OCI-LY1 (cell line): Measurements from ENCODE around the gene FANCC.
"Not testable (repeated sequence)": the region's sequence is repeated elsewhere in the genome, so short reads cannot be mapped to it uniquely, and the experiment has no call there.

Source experiments
- H2AFZ ChIP-seq: fragments of 200-600 bp; sonication (generic), shearing (Covaris generic); 2 replicates; pipeline ENCODE4 v1.6.0; 2014; ENCODE audit warnings: antibody characterized with exemption, mild to moderate bottlenecking, low read length
- H3F3A ChIP-seq: fragments of 200-600 bp; sonication (generic), shearing (Covaris generic); 2 replicates; pipeline ENCODE4 v1.6.0; 2014; ENCODE audit warnings: mild to moderate bottlenecking, antibody characterized with exemption, low read length, moderate library complexity; ENCODE audit not compliant: insufficient read depth
- H3K27ac ChIP-seq: fragments of 200-600 bp; sonication (generic); 2 replicates; pipeline ENCODE4 v1.5.1; 2014; ENCODE audit warnings: low read length, mixed run types, mild to moderate bottlenecking, low read depth; ENCODE audit not compliant: poor library complexity, severe bottlenecking
- H3K27me3 ChIP-seq: fragments of 200-600 bp; sonication (generic); 2 replicates; pipeline ENCODE4 v1.6.0; 2014; ENCODE audit warnings: antibody characterized with exemption, mild to moderate bottlenecking, low read length, moderate library complexity; ENCODE audit not compliant: insufficient read depth
- H3K36me3 ChIP-seq: fragments of 200-600 bp; sonication (generic); 2 replicates; pipeline ENCODE4 v1.6.1; 2014; ENCODE audit warnings: mild to moderate bottlenecking, antibody characterized with exemption, low read length, moderate library complexity, mixed read lengths; ENCODE audit not compliant: insufficient read depth
- H3K4me1 ChIP-seq: fragments of 200-600 bp; sonication (generic); 2 replicates; pipeline ENCODE4 v1.5.1; 2014; ENCODE audit warnings: mild to moderate bottlenecking, low read length, moderate library complexity; ENCODE audit not compliant: insufficient read depth, severe bottlenecking
- H3K4me2 ChIP-seq: fragments of 200-600 bp; sonication (generic), shearing (Covaris generic); 2 replicates; pipeline ENCODE4 v1.6.1; 2014; ENCODE audit warnings: low read length
- H3K4me3 ChIP-seq: fragments of 200-600 bp; sonication (generic); 2 replicates; pipeline ENCODE4 v1.5.1; 2014; ENCODE audit warnings: low read length, low read depth, mild to moderate bottlenecking, mixed read lengths; ENCODE audit not compliant: poor library complexity, severe bottlenecking
- H3K79me2 ChIP-seq: fragments of 200-600 bp; shearing (Covaris generic); 2 replicates; pipeline ENCODE4 v1.6.1; 2016; ENCODE audit warnings: mixed run types, low read length, mixed read lengths; ENCODE audit not compliant: insufficient read depth
- H3K9ac ChIP-seq: fragments of 200-600 bp; sonication (generic), shearing (Covaris generic); 2 replicates; pipeline ENCODE4 v1.6.1; 2014; ENCODE audit warnings: mild to moderate bottlenecking, low read length, mixed read lengths
- H3K9me2 ChIP-seq: fragments of 200-600 bp; sonication (generic), shearing (Covaris generic); 2 replicates; pipeline ENCODE4 v1.6.1; 2014; ENCODE audit warnings: low read depth, mild to moderate bottlenecking, low read length, mixed read lengths
- H3K9me3 ChIP-seq: fragments of 200-600 bp; shearing (Covaris generic); 2 replicates; pipeline ENCODE4 v1.6.1; 2014; ENCODE audit warnings: low read length, mixed read lengths
- H4K20me1 ChIP-seq: fragments of 200-600 bp; sonication (generic), shearing (Covaris generic); 2 replicates; pipeline ENCODE4 v1.6.0; 2016; ENCODE audit warnings: mild to moderate bottlenecking, low read length; ENCODE audit not compliant: insufficient read depth
- CTCF ChIP-seq: fragments of 200-600 bp; sonication (generic), shearing (Covaris generic); IDR thresholded peaks from 2 replicates; pipeline ENCODE4 v1.5.1; 2017; ENCODE audit warnings: mild to moderate bottlenecking, antibody characterized with exemption, low read length, moderate library complexity, mixed read lengths
- EZH2 ChIP-seq: fragments of 200-600 bp; sonication (generic), shearing (Covaris generic); IDR thresholded peaks from 2 replicates; pipeline ENCODE4 v1.8.0; 2017; ENCODE audit warnings: borderline replicate concordance, mixed run types, mild to moderate bottlenecking, antibody characterized with exemption, low read length, moderate library complexity, mixed read lengths

The FANCC gene

GRCh38 chr9:95204310-95204709 lies 113.2 kb downstream of the FANCC start:
- Histone ChIP-seq H3K9ac (no peak overlapping the region), H3K4me3 (no peak overlapping the region), H3K9me3 (no peaks in the 10 kb centered on the region), H3K27ac (no peak overlapping the region), H3K9me2 (no peaks in the 10 kb centered on the region), H3K27me3 (no peaks in the 10 kb centered on the region), H3K79me2 (no peaks in the 10 kb centered on the region), H3K36me3 (no peaks in the 10 kb centered on the region), H4K20me1 (no peaks in the 10 kb centered on the region), H2AFZ (no peak overlapping the region), H3F3A (no peaks in the 10 kb centered on the region), H3K4me2 (no peak overlapping the region), H3K4me1 (no peaks in the 10 kb centered on the region)
- TF ChIP-seq EZH2 (no peak), CTCF (no peak)

DNA sequence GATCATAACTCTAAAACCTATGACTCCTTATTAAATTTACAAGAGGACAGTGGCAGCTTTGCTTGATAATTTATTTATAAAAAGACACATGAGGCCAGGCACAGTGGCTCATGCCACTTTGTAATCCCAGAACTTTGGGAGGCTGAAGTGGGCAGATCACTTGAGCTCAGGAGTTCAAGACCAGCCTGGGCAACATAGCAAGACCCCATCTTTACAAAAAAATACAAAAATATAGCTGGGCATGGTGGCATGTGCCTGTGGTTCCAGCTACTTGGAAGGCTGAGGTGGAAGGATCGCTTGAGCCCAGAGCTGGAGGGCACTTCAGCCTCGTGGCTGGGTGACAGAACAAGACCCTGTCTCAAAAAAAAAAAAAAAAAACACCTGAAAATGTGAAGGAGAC lies 114.5 kb downstream of the FANCC start:
- H3F3A ChIP-seq, H3K27me3 ChIP-seq, H3K9me3 ChIP-seq, H3K36me3 ChIP-seq, H2AFZ ChIP-seq, H3K27ac ChIP-seq, H3K9ac ChIP-seq, H3K4me3 ChIP-seq, H4K20me1 ChIP-seq, H3K4me2 ChIP-seq, H3K4me1 ChIP-seq, H3K79me2 ChIP-seq, H3K9me2 ChIP-seq: not testable (repeated sequence)

GRCh38 chr9:95202076-95202681 lies 115.3 kb downstream of the FANCC start:
- Histone ChIP-seq H3K9ac (no peak overlapping the region), H2AFZ (no peak overlapping the region), H3F3A (no peaks in the 10 kb centered on the region), H3K4me1 (no peaks in the 10 kb centered on the region), H3K36me3 (no peaks in the 10 kb centered on the region), H3K9me3 (no peaks in the 10 kb centered on the region), H3K79me2 (no peaks in the 10 kb centered on the region), H3K9me2 (no peaks in the 10 kb centered on the region), H3K27me3 (no peaks in the 10 kb centered on the region), H3K27ac (no peak overlapping the region), H4K20me1 (no peaks in the 10 kb centered on the region), H3K4me3 (no peak overlapping the region), H3K4me2 (no peak overlapping the region)
- no peak for TF ChIP-seq CTCF
- TF ChIP-seq EZH2: no peak

DNA sequence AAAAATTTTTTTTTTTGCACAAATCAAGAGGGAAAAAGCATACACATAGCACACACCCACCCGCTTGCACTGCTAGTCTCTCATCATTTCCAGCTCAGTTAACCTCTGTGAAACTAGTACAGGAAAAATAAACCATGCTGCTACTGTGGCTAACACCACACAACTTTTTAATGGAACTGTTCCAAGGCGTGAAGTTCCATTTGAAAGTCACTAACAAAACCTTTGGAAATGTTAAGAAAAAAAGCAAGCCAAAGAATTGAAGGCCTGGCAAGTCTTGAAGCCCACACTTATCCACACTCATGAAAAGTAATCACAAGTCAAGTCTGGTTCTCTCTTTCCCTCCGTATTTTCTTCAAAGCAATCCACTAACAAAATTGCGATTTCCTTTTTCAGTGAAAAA lies 116.3 kb downstream of the FANCC start:
- no peaks in the 10 kb centered on the region for H3K36me3 ChIP-seq
- no peaks in the 10 kb centered on the region for H3K4me1 ChIP-seq
- H3K27me3 ChIP-seq: no peaks in the 10 kb centered on the region
- no peak overlapping the region for H3K4me2 ChIP-seq
- H3F3A ChIP-seq: no peaks in the 10 kb centered on the region
- no peaks in the 10 kb centered on the region for H3K79me2 ChIP-seq
- no peak overlapping the region for H3K27ac ChIP-seq
- no peaks in the 10 kb centered on the region for H4K20me1 ChIP-seq
- TF ChIP-seq CTCF: no peak
- TF ChIP-seq EZH2: no peak
- no peak overlapping the region for H3K4me3 ChIP-seq
- H3K9me2 ChIP-seq: no peaks in the 10 kb centered on the region
- no peak overlapping the region for H3K9ac ChIP-seq
- no peaks in the 10 kb centered on the region for H3K9me3 ChIP-seq
- no peak overlapping the region for H2AFZ ChIP-seq
